ENCODE data around the gene GALNT2.

GALNT2 gene

GRCh38 chr1:230141021-230141648, 74.1 kb downstream of the GALNT2 start:
- Histone ChIP-seq H3K4me3 (ENCODE audit: low read depth, low read length) (no peak overlapping the region), H3K9me3 (ENCODE audit: severe bottlenecking) (no peaks in the 10 kb centered on the region), H3K36me3 (peaks cover 6% of the 10 kb centered on the region), H3K27ac (no peak overlapping the region), H3K27me3 (ENCODE audit: insufficient read depth, low read depth, severe bottlenecking) (no peaks in the 10 kb centered on the region)
- no peak for DNase-seq
- TF ChIP-seq CTCF (IDR thresholded peaks at IDR 0.05; ENCODE audit: low read depth, low read length): no peak

GRCh38 chr1:230141797-230142607, 75.0 kb downstream of the GALNT2 start:
- Histone ChIP-seq H3K4me3 (ENCODE audit: low read depth, low read length) (no peak overlapping the region), H3K9me3 (ENCODE audit: severe bottlenecking) (no peaks in the 10 kb centered on the region), H3K27me3 (ENCODE audit: insufficient read depth, low read depth, severe bottlenecking) (no peaks in the 10 kb centered on the region), H3K27ac (no peak overlapping the region), H3K36me3 (peaks cover 6% of the 10 kb centered on the region)
- TF ChIP-seq CTCF (IDR thresholded peaks at IDR 0.05; ENCODE audit: low read depth, low read length): no peak
- DNase-seq: no peak

GRCh38 chr1:230142608-230143210, 75.7 kb downstream of the GALNT2 start:
- no peak for DNase-seq
- Histone ChIP-seq H3K36me3 (peaks cover 3% of the 10 kb centered on the region; the same call in 1 of the 2 replicates), H3K27ac (no peak overlapping the region), H3K9me3 (ENCODE audit: severe bottlenecking) (no peaks in the 10 kb centered on the region), H3K4me3 (ENCODE audit: low read depth, low read length) (no peak overlapping the region), H3K27me3 (ENCODE audit: insufficient read depth, low read depth, severe bottlenecking) (no peaks in the 10 kb centered on the region)
- TF ChIP-seq CTCF (IDR thresholded peaks at IDR 0.05; ENCODE audit: low read depth, low read length): no peak

GRCh38 chr1:230143534-230143933, 76.5 kb downstream of the GALNT2 start:
- no peak overlapping the region for H3K27ac ChIP-seq
- no peak overlapping the region for H3K4me3 ChIP-seq (ENCODE audit: low read depth, low read length)
- no peaks in the 10 kb centered on the region for H3K27me3 ChIP-seq (ENCODE audit: insufficient read depth, low read depth, severe bottlenecking)
- TF ChIP-seq CTCF (IDR thresholded peaks at IDR 0.05; ENCODE audit: low read depth, low read length): no peak
- no peaks in the 10 kb centered on the region for H3K36me3 ChIP-seq
- H3K9me3 ChIP-seq (ENCODE audit: severe bottlenecking): no peaks in the 10 kb centered on the region
- DNase-seq: no peak

GRCh38 chr1:230144010-230144614, 77.1 kb downstream of the GALNT2 start:
- no peak for DNase-seq
- Histone ChIP-seq H3K9me3 (ENCODE audit: severe bottlenecking) (no peaks in the 10 kb centered on the region), H3K27ac (no peak overlapping the region), H3K4me3 (ENCODE audit: low read depth, low read length) (no peak overlapping the region), H3K27me3 (ENCODE audit: insufficient read depth, low read depth, severe bottlenecking) (no peaks in the 10 kb centered on the region), H3K36me3 (no peaks in the 10 kb centered on the region)
- TF ChIP-seq CTCF (IDR thresholded peaks at IDR 0.05; ENCODE audit: low read depth, low read length): no peak
